ENCODE measurements around the gene TCAF1.
"Not testable (repeated sequence)": the region's sequence is repeated elsewhere in the genome, so short reads cannot be mapped to it uniquely, and the experiment has no call there.

Gene TCAF1

DNA sequence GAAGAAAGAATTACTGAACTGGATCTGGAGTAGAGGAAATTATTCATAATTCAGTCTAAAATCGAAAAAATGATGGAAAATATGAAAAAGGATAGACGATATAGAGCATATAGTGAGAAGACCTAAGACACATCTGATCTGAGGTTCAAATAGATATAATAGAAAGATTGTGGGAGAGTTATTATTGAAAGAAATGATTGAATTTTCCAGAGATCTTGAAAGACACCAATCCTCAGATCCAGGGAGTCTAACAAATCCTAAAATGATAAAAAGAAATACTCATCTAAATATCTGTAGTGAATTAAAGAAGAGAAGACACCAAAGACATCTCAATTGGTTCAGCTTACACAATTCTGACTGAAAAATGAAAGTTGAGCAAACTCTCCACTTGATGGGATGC lies 12.9 kb downstream of the TCAF1 start:
- peaks cover 1% of the 10 kb centered on the region for H3K36me3 Mint-ChIP-seq
- H3K27me3 Mint-ChIP-seq: peaks cover 25% of the 10 kb centered on the region
- no peak overlapping the region for H3K27ac Mint-ChIP-seq
- DNase-seq: no peak
- H3K9me3 Mint-ChIP-seq: no peaks in the 10 kb centered on the region
- no peak overlapping the region for H3K4me3 Mint-ChIP-seq
- CTCF ChIA-PET: interaction anchor here (1.9 kb wide), 1 partner anchor 12 kb away, joined by 5 read pairs; the partner anchor contains the start of gene TCAF1
- H3K4me1 Mint-ChIP-seq: peaks cover 5% of the 10 kb centered on the region

DNA sequence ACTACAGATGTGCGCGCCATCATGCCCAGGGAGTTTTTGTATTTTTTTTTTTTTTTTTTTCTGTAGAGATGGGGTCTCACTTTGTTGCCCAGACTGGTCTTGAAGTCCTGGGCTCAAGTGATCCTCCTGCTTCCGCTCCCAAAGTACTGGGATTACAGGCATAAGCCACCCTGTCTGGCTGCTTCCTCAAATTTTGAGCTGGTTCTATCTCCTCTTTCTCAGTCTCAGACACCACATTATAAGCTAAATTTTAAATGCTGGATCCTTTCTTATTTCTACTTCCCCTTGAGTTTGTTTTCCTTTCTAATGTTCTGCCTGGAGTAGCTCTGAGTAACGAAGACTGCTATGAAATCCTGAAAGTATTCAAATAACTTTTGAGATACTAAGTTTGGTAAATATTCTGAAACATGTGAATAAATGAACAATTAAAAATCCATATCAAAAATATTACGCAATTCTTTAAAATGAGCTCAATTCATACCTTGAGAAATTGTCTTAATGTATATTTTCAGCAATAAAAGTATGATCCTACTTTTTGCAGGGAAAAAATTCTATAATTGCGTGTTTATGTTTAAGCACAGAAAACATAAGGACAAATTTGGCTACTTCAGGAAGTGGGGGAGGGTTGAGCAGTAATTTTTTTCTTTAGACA lies 15.0 kb downstream of the TCAF1 start:
- CTCF ChIA-PET: no interaction called here
- Mint-ChIP-seq H3K27me3 (peaks cover 45% of the 10 kb centered on the region), H3K36me3 (peaks cover 2% of the 10 kb centered on the region), H3K9me3 (no peaks in the 10 kb centered on the region), H3K4me3 (no peak overlapping the region), H3K27ac (no peak overlapping the region), H3K4me1 (peaks cover 8% of the 10 kb centered on the region)
- no peak for DNase-seq

DNA sequence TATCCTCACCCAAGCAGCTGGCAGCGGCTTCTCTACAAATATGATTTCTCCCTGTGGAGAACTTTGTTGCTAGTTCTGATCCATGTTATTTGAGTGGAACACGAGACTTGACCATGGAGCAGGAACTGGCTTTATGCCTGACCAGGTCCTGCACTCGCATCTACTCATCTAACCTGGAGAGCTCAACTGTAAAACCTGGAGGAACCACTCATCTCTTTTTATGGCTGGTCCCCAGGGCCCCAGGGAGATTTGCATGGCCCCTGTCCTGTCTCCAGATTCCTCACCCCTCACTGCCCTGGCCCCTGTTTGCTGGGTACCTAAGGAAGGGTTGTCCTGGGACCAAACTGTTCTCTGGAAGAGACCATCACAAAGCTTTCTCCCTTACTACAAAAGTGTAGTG lies 16.0 kb downstream of the TCAF1 start:
- H3K27ac Mint-ChIP-seq: no peak overlapping the region
- no peak for DNase-seq
- peaks cover 2% of the 10 kb centered on the region for H3K36me3 Mint-ChIP-seq
- no peak overlapping the region for H3K4me3 Mint-ChIP-seq
- H3K4me1 Mint-ChIP-seq: peaks cover 8% of the 10 kb centered on the region
- CTCF ChIA-PET: no interaction called here
- no peaks in the 10 kb centered on the region for H3K9me3 Mint-ChIP-seq
- H3K27me3 Mint-ChIP-seq: peaks cover 55% of the 10 kb centered on the region

DNA sequence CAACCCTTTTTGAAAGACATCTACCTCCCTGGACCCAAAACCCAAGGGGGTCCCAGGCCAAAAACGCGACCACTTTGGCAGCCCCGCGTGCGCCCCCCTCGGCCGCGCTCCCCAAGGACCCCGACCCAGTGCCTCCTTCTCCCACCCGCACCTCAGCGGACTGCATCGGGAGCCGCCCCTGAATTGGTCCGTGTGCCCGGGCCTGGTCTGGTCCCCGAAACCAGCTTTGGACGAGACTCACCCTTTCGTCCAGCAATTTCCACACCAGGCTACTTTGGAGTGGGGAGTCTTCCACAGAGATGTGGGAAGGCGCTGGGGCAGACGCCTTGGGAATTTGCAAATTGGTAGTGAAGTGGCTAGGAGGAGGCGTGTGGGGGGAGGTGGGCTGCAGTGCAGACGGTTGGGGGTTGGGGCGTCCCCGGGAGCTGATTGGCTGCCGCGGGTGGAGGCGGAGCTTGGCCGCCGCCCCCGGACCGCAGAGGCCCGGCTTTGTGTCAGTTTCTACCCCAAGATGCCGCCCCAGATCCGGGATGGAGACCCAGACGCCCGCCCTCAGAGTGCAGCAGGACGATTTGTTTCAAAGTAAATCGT lies 16.9 kb downstream of the TCAF1 start:
- H3K4me3 Mint-ChIP-seq: no peak overlapping the region
- CTCF ChIA-PET: no interaction called here

DNA sequence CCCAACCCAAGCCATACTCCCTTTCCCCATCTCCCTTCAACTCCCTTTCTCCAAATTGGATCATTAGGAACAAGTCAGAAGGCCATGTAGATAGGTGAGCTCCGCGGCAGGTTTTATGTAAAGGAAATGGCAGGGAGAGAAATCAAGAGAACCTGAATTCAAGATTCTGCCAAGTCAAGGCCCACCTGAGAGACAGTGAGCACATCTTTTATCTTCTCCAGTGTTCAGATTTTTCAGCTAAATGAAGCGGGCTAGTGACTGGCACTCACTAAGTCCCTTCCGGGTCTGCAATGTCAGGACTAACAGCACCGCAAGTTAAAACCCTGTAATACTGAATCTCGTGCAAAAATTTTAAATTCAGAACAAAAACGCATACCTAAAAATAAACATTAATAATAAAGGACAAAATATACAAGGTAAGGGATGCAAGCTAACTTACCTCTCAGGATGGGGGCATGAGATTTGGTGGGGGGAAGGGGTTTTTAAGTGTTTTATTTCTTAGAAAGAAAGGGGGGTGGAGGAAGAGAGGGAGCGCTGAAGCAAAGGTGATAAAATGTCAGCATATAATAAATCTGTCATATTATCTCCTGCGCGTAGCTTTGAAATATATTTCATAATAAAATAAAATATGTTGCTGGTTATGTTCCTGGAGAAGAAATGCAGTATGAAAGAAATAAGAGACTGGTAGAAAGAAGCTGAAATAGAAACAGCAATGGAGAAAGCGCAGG lies 17.6 kb downstream of the TCAF1 start:
- H3K27ac Mint-ChIP-seq: no peak overlapping the region
- CTCF ChIA-PET: no interaction called here
- peaks cover 8% of the 10 kb centered on the region for H3K4me1 Mint-ChIP-seq
- DNase-seq: no peak
- peaks cover 2% of the 10 kb centered on the region for H3K36me3 Mint-ChIP-seq
- H3K9me3 Mint-ChIP-seq: no peaks in the 10 kb centered on the region
- peaks cover 60% of the 10 kb centered on the region for H3K27me3 Mint-ChIP-seq
- H3K4me3 Mint-ChIP-seq: no peak overlapping the region

More for the DNA sequence above, 16.9 kb downstream of the TCAF1 start:
- Mint-ChIP-seq H3K27me3 (peaks cover 60% of the 10 kb centered on the region), H3K36me3 (peaks cover 2% of the 10 kb centered on the region), H3K9me3 (no peaks in the 10 kb centered on the region), H3K4me1 (peaks cover 8% of the 10 kb centered on the region), H3K27ac (no peak overlapping the region)
- no peak for DNase-seq

DNA sequence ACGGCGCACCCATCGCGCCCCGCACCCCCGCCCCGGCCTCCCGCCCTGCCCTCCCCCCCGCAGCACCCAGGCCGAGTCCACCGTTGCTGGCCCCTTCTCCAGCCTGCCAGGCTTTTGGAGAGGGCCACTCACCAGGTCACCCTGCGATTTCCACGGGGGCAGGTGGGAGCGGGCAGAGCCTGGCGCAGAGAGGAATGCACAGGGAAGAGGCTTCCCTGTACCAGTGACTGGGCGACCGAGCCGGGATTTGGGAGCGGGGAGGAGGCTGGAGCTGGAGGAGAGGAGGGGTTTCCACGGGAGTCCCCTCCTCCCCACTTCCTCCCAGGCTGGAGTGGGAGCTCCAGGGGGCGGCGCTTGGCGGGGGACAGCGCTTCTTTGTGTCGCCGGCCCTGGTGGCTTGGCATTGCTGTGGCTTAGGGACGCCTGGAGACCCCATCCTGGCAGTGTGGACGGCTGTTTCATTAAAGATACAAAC lies 19.3 kb downstream of the TCAF1 start:
- no peak overlapping the region for H3K4me3 Mint-ChIP-seq
- H3K36me3 Mint-ChIP-seq: peaks cover 2% of the 10 kb centered on the region
- CTCF ChIA-PET: no interaction called here
- H3K27ac Mint-ChIP-seq: no peak overlapping the region
- peaks cover 60% of the 10 kb centered on the region for H3K27me3 Mint-ChIP-seq
- DNase-seq: no peak
- H3K9me3 Mint-ChIP-seq: no peaks in the 10 kb centered on the region
- H3K4me1 Mint-ChIP-seq: peaks cover 8% of the 10 kb centered on the region

DNA sequence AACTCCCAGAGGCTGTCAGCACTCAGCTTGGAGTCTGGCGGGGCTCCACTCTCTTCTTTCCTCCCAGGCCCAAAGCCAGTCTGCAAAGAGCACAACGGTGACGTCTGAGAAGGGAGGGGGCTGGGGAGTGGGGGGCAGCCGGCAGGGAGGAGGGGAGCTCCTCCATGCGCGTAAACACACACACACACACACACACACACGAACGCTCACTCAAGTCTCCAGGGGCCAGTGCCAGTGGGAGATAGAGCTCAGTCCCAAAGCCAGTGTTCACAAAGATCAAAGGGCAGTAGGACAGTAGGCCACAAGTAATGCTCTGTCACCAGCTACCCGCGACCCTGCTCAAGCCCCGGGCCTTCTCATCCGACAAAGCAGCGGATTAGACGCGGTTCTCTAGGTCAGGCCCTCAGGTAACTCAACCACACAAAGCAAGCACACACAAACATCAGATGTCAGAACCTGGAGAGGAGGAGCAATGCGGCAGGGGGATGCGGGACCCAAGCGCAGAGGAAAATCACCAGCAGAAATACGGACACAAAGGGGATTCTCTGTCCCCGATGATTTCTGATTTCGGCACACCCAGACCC lies 19.9 kb downstream of the TCAF1 start:
- no peak for DNase-seq
- H3K27ac Mint-ChIP-seq: no peak overlapping the region
- peaks cover 2% of the 10 kb centered on the region for H3K36me3 Mint-ChIP-seq
- peaks cover 8% of the 10 kb centered on the region for H3K4me1 Mint-ChIP-seq
- CTCF ChIA-PET: no interaction called here
- no peak overlapping the region for H3K4me3 Mint-ChIP-seq
- H3K27me3 Mint-ChIP-seq: peaks cover 60% of the 10 kb centered on the region
- H3K9me3 Mint-ChIP-seq: no peaks in the 10 kb centered on the region

DNA sequence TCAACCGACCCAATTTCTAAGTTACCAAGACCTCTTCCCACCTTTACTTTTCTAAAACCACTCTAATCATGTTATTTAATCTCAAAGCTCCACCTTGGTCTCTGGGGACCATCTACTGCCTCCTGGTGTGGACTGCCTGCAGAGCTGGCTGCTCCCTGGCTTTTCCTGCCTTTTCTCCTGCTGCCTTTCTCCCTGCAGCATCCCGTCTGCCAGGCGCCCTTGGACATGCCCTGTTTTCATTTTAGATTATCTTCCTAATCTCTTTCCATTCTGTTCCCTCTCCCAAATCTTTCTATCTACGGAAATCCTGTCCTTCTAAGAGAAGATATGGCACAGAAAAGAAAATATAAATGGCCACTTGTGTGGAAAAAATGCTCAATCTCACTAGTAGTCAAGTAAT lies 23.1 kb downstream of the TCAF1 start:
- Mint-ChIP-seq H3K4me1 (peaks cover 6% of the 10 kb centered on the region), H3K36me3 (peaks cover 2% of the 10 kb centered on the region), H3K27me3 (peaks cover 33% of the 10 kb centered on the region), H3K27ac (no peak overlapping the region), H3K9me3 (no peaks in the 10 kb centered on the region), H3K4me3 (no peak overlapping the region)
- CTCF ChIA-PET: no interaction called here
- DNase-seq: no peak

DNA sequence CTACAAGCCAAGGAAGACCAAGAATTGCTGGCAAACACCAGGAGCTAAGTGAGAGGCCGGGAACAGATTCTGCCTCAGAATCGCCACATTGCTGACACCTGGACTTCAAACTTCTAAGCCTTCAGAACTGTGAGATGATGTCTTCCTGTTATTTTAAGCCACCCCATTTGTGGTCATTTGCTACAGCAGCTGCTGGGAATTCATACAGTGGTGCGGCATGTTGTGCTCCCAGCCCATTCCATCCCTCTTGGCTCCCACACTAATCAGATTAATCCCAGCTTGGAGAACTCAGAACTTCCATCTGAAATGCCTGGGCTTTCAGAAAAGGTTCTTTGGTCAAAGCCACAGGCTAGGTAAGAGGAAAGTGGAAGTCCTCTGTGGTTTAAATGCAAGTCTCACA lies 24.9 kb downstream of the TCAF1 start:
- no peaks in the 10 kb centered on the region for H3K36me3 Mint-ChIP-seq
- no peaks in the 10 kb centered on the region for H3K9me3 Mint-ChIP-seq
- no peak overlapping the region for H3K4me3 Mint-ChIP-seq
- no peak overlapping the region for H3K27ac Mint-ChIP-seq
- H3K4me1 Mint-ChIP-seq: no peaks in the 10 kb centered on the region
- CTCF ChIA-PET: no interaction called here
- DNase-seq: no peak
- H3K27me3 Mint-ChIP-seq: peaks cover 16% of the 10 kb centered on the region

DNA sequence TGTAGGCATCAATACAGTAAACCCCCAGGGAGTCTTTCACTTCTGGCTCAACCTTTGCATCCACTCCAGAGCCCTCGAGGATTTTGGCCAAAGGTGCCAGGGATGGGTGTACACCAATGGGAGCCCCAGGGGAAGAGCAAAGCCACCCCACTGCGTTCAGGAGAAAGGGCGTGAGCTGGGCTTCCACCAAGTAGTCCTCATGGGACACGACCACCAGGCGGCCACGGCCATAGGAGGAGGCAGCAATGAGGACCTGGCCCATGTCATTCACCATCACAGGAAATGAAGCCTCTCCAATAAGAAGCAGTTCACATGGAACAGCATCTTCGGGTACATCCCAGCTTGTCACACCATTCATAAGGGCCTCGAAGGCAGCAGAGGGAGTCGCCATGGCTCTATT lies 25.8 kb downstream of the TCAF1 start:
- CTCF ChIA-PET: no interaction called here

DNA sequence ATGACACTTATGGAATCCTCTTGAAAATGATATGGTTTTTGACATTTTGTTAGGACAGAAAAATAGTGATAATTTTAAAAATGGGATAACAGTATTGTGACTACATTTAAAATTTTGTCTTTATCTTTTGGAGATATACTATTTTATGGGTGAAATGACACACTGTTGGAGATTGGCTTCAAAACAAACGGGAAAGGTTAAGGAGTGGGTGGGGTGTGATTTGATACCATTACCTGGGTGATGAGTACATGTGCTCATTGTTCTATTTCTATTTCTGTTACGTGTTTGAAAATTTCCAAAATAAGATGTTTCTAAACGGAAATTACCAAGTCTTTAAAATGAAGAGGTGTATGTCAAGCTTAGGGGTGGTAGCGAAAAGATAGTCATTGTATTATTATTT lies 28.7 kb downstream of the TCAF1 start:
- H3K36me3 Mint-ChIP-seq, DNase-seq, H3K4me1 Mint-ChIP-seq, H3K9me3 Mint-ChIP-seq, H3K4me3 Mint-ChIP-seq, CTCF ChIA-PET, H3K27ac Mint-ChIP-seq, H3K27me3 Mint-ChIP-seq: not testable (repeated sequence)

More for the DNA sequence above, 25.8 kb downstream of the TCAF1 start:
- Mint-ChIP-seq H3K9me3 (no peaks in the 10 kb centered on the region), H3K27ac (no peak overlapping the region), H3K27me3 (peaks cover 8% of the 10 kb centered on the region), H3K36me3 (no peaks in the 10 kb centered on the region), H3K4me1 (no peaks in the 10 kb centered on the region), H3K4me3 (no peak overlapping the region)
- no peak for DNase-seq

DNA sequence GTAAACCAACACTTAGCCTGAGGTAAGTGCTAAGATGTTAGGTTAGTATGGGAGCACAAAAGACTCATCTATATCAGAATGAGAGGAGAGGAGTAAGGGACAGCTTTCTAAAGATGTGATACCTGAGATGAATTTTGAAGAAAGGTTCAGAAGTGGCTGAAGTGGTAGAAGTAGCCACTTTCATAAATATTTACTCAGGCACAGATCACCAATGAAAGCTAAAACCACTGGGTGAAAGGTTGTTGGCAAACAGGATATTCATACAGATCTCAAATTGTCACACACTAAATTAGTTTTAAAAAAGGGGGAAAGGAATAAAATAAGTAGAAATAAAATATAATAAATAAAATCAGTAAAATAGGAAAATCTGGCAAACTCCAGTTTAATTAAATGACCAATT lies 30.4 kb downstream of the TCAF1 start:
- CTCF ChIA-PET, H3K9me3 Mint-ChIP-seq, DNase-seq, H3K27ac Mint-ChIP-seq, H3K4me1 Mint-ChIP-seq, H3K4me3 Mint-ChIP-seq, H3K27me3 Mint-ChIP-seq, H3K36me3 Mint-ChIP-seq: not testable (repeated sequence)

DNA sequence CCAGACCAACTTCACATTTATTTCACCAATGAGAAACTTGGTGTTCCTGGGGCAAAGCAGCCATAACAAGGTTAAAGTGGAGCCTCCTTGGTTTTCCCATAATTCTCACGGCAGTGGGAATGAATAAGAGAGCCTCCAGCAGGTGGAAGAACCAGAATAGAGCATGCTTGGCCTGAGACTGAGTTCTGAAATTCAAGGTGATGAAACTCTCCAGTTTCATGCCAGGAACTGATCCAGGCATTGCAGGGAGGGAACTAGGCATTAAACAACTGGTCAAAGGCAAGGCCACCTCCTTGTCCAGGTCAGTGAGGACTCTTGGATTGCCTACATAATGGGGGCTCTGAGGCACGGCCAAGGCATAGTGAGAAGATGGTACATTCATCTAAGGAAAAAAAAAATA lies 44.0 kb downstream of the TCAF1 start:
- CTCF ChIA-PET, H3K4me3 Mint-ChIP-seq, H3K9me3 Mint-ChIP-seq, H3K27ac Mint-ChIP-seq, H3K4me1 Mint-ChIP-seq, DNase-seq, H3K27me3 Mint-ChIP-seq, H3K36me3 Mint-ChIP-seq: not testable (repeated sequence)

DNA sequence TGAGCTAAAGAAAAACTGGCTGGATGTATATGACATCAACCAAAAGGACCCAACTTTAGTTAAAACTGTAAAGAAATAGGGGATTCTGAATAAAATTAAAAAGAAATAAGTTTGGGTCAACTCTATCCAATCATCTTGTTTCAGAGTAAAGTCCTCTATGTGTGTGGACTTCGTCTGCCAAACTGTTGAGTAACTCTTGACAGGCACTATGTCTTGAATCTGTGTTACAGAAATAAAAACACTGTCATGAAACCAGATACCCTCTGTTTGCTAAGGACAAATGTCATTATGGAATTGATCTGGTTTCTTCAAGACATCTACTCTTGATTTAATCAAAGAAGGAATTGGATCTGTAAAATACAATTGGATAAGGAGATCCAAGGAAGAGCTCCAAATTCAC lies 46.5 kb downstream of the TCAF1 start:
- H3K27me3 Mint-ChIP-seq, H3K4me1 Mint-ChIP-seq, CTCF ChIA-PET, DNase-seq, H3K27ac Mint-ChIP-seq, H3K4me3 Mint-ChIP-seq, H3K9me3 Mint-ChIP-seq, H3K36me3 Mint-ChIP-seq: not testable (repeated sequence)

DNA sequence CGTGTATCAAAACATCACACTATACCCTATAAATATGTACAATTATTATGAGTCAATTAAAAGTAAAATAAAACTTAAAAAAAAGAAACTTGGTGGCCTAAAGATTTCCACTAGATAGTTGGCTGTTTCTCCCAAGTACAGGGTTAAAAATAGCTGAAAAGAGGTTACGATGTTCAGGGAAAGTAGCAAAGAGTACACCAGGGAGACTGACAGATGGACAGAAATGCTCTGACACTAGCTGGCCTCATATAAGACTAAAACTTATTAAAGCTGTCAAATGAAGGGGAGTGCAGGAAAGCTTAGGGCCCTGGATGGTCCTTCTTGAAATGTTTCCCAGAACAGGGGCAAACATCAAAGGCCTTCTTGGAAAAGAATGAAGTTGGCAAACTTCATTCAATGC lies 51.3 kb downstream of the TCAF1 start:
- Mint-ChIP-seq H3K27ac (no peak overlapping the region), H3K27me3 (no peaks in the 10 kb centered on the region), H3K9me3 (no peaks in the 10 kb centered on the region), H3K4me3 (no peak overlapping the region), H3K36me3 (no peaks in the 10 kb centered on the region), H3K4me1 (no peaks in the 10 kb centered on the region)
- DNase-seq: no peak
- CTCF ChIA-PET: no interaction called here

All from activated naive CD4-positive, alpha-beta T cell treated with anti-CD3 and anti-CD28 coated beads, Interleukin-2, amount 10 ng/mL, durations not matched to agents 7 days and 5 days (primary cell).